T-helper 2 cell (primary cell): ENCODE results near the gene CCDC148.
A peak's percentile ranks its signal among the peaks of the same experiment; 100 is the strongest.
"Not testable (repeated sequence)": the region's sequence is repeated elsewhere in the genome, so short reads cannot be mapped to it uniquely, and the experiment has no call there.

Experiments used
- DNase-seq, 5 experiments: peaks; one replicate each; pipeline versions ENCODE4 v3.0.0 to v3.0.0-alpha.2; 2012 to 2022

The CCDC148 gene

GRCh38 chr2:158414538-158414937 lies 42.0 kb downstream of the CCDC148 start:
- DNase-seq: no peak

DNA sequence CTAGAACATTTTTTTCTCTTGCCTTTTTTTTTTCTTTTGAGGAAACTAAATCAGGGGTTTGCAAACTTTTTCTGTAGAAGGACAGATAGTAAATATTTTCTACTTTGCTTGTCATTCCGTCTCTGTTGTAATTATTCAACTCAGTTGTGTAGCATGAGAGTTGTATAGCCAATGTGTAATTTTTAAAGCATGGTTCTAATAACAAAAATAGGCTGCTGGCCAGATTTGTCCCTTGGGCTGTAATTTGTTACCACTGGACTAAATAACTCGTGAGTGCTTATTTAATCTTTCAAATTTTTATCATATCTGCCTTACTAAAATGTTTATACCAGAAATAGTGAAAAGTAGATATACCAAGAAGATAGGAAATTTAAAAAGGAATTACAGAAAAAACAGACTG lies 43.0 kb downstream of the CCDC148 start:
- DNase-seq: no peak

GRCh38 chr2:158412206-158412605 lies 44.3 kb downstream of the CCDC148 start:
- no peak for DNase-seq

DNA sequence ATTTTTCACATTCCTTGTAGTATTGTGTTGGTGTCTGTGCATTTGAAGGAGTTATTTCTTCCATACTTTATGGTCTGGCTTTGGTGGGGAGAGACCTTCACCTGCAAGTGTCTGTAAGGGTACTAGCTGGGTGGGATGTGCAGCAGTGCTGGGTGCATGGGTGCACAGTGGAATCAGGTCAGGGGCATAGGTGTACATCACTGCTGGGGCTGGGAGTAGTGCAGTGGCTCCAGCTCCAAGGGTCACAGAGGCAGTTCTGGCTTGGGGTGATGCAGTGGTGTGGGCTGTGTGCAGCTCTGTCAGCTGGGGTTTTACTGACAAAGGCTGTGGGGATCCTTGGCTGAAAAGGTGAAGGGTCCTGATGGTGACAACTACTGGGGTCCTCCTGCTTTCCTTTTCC lies 44.8 kb downstream of the CCDC148 start:
- DNase-seq: no peak

DNA sequence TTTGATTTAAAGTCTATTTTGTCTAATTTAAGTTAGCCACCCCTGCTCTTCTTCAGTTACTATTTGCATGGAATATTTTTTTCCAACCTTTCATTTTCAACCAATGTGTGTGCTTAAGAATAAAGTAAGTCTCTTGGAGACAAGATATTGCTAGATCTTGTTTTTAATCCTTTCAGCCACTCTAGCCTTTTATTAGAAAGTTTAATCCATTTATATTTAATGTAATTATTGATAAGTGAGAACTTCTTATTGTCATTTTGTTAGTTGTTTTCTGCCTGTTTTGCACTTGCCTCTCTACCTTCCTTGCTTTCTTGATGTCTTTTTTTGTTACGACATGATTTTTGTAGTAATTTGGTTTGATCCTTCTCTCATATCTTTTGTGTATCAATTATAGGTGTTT lies 46.4 kb downstream of the CCDC148 start:
- DNase-seq: no peak

DNA sequence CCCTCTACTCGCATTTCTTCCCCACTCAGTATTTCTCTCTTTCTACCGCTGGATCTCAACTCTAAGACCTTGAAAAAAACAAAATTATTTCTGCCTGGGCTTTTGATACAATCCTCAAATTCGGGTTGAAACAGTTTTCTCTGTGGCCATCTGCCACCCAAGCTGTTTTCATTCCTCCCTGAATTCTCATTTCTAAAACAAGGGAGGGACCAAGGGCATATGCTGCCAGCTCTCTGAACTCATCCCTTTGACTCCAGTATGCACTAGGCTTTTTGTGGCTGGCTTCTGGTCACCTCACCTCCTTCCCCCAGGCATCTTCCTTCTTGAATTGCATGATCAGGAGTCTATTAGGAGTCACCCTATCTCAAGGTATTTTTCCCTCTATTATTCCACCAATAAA lies 49.5 kb downstream of the CCDC148 start:
- no peak for DNase-seq

DNA sequence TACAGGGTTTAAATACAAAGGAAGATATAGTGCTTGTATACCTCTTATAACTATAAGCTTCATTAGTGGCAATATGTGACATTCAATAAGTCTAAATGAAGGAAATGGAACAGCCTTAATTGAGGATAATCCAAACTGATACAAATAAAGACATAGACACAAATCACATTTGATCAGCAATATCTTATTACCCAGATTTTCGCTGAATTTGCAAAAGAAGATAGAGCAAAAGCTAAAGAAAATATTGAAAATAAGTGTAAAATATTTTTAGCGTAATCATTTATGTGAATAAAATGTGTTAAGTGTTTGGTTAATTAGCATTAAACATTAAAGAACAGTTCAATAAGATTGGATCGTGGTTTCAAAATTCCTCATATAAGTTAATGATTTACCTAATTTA lies 51.2 kb downstream of the CCDC148 start:
- no peak for DNase-seq

- no peak for DNase-seq
Measured at GRCh38 chr2:158403237-158403636, 53.3 kb downstream of the CCDC148 start.

DNA sequence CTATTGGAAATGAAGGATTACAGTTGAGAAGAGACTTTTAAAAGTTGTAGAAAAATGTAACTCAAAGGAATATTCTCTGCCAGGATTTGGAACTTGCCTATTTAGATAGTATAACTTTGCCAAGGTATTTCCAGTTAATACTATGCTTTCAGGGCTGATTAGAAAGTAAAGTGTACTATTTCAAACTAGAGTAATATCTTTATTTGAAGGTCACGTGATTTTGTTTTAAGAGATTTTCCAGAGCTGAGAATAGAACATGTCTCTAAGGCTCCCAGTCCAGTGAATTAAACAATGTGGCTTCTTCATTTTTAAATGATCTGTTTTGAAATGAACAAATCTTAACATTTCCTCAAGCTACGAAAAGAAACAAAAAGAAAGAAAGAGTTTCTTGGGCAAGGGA lies 53.9 kb downstream of the CCDC148 start:
- DNase-seq: no peak

GRCh38 chr2:158395166-158395565 lies 61.4 kb downstream of the CCDC148 start:
- DNase-seq: no peak

DNA sequence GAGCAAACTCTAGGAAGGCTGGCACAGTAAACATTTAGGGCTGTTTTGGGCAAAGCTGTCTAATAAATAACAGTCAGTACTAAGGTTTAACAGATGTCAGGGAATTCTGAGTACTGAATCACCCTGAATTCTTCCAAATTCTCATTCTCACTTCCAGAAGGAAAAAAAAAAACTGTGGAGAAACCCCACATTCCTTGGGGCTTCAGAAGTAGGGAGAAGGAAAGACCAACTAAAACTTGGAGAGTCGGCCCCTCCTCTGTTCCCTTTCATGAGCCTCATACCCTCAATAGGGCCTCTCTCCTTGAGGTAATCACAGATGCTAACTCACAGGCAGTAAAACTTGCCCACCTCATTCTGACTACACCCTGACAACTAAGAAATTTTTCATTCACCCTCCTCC lies 62.1 kb downstream of the CCDC148 start:
- DNase-seq: no peak

DNA sequence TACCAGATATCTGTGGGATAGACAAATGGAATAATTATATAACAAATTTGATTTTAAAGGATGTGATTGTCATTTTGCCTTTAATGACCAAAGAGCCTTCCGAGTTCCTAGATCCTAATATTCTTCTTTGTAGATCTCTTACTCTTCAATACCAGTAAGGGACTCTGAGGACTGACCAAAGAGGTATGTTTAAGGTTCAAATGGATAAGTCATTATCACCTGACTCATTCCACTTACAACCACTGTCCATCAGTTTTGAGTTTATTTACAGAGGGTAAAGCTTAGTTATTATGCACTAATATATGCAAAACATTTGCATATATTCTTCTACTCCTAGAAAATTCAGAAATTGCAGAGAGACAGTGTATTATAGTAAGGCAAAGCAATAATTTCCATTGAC lies 62.7 kb downstream of the CCDC148 start:
- no peak for DNase-seq

DNA sequence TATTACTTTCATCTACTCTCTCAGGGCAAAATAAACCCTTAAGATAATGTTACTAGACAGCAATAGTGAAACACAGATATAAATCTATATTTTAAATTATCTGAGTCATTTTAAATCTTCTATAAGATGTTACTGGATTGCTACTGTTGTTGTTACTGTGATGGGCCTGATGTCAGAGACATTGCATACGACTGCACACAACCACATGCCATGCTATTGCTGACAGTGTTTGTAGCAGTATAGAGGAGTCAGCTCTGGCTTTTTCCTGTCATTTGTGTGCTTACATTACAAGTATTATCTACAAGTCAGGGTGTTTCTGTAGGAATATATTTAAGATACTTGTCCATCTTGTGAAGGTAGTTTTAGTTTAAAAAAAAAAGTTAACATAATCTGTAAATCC lies 63.9 kb downstream of the CCDC148 start:
- DNase-seq: peak in 1 of 5 experiments; percentile 25

GRCh38 chr2:158391876-158392275 lies 64.7 kb downstream of the CCDC148 start:
- peak in 1 of 5 experiments; percentile 34 for DNase-seq

DNA sequence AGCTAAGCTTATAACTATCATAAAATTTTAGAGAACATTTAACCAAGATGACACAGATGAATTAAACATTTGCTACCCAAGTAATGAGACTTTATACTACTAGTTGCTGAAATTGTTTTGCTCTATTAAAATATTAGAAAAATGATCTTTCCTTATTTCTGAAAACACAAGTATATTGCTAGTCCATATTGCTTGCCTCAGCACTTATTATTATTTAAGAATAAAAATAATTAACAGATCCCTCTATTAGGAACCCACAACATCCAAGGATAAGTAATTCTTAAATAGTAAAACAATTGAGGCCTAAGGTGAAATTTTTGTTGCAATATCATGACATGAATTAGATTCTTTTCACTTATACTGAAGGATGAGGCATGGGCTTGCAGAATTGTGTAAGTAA lies 65.2 kb downstream of the CCDC148 start:
- DNase-seq: no peak

- DNase-seq: no peak
Measured at GRCh38 chr2:158388159-158388558, 68.4 kb downstream of the CCDC148 start.

DNA sequence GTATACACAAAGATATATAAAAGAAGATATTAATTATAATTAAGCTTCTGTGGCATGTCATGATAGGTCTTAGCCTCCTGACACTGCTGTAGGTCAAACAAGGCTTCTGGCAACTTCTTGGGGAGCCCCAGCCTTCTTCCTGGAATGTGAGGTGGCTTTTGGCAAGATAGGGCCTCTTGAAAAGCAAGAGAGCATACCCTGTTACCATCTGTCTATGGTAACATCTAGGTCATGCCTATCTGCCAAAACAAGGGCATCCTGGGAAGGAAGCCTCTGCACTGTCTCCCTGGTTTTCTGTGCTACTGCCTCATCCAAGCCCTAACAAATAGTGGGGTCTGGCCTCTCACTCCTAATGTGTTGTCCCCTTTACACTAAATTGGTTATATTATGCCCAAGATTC lies 70.9 kb downstream of the CCDC148 start:
- DNase-seq: no peak

DNA sequence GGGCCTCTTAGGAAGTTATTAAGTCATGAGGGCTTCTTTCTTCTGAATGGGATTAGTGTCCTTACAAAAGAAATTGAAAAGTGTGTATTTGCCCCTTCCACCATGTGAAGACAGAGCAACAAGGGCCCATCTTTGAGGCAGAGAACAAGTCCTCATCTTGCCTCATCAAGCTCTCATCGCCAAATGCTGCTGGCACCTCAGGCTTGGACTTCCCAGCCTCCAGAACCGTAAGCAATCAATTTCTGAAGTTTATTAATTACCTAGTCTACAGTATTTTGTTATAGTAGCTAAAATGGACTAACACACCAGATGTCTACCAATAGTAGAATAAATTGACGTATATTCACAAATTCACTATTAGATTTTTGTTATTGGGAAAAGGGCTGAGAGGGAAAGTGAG lies 74.6 kb downstream of the CCDC148 start:
- DNase-seq: no peak

DNA sequence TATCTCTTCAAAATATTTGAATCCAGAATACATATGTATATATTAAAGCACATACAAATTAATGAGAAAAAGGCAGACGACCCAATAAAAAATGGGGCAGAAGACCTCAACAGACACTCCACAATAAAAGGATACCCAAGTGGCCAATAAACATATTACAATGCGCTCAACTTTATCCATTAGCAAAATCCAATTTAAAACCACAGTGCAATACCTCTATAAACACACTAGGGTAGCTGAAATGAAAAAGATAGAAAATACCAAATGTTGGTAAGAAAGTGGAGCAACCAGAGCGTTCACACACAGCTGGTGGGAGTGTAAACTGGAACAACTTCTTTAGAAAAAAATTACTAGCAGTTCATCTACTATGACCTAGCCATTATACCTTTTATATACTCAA lies 75.3 kb downstream of the CCDC148 start:
- no peak for DNase-seq

DNA sequence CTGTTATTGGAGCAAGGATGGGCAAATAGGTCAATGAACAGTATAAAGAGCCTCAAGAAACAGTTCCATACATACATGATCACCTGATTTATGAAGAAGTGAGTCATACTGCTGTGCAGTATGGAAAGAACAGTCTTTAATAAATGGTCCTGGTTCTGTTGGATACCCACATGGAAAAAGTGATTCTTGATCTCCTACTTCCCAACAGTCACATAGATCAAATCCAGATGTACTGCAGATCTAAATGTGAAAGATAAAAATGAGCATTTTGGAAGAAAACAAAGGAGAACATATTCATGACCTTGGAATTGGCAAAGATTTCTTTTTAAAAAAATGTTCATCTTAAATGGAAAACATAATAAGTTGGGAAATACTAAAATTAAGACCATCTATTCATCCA lies 75.8 kb downstream of the CCDC148 start:
- no peak for DNase-seq

- DNase-seq: no peak
Measured at GRCh38 chr2:158378926-158379325, 77.6 kb downstream of the CCDC148 start.

DNA sequence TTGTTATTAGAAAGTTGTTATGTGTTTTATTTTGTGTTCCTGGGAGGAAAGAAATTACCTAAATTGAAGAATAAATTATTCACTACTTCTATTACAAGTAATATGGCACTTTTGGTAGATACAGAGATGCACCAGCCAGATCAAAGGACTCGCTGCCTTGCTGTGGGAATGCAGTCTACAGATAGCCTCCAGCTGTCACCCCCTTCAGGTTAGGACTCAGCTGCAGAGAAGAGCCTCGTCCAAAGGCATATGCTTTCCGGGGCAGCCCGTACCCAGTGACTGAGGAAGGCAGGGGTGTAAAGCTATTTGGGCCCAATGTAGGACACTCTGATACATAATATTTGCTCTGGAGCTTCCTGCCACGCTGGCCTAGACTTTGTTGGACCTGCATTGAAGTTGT lies 90.2 kb downstream of the CCDC148 start:
- DNase-seq: no peak

- DNase-seq: no peak
Measured at GRCh38 chr2:158359846-158360245, 96.7 kb downstream of the CCDC148 start.

GRCh38 chr2:158357699-158358098 lies 98.9 kb downstream of the CCDC148 start:
- DNase-seq: no peak

DNA sequence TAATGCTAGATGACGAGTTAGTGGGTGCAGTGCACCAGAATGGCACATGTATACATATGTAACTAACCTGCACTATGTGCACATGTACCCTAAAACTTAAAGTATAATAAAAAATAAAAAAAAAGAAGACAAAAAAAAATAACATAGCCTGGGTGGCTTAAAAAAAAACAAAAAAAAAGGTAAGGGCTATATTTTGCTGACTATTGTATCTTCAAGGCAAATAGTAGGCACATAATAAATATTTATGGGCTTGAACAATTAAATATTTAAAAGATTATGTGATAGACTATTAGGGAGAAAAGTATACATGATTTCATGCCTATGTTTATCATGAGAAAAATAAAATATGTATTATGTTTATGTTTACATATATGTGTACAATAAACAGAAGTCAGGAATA lies 99.4 kb downstream of the CCDC148 start:
- DNase-seq: no peak

- not testable (repeated sequence) for DNase-seq
Measured at GRCh38 chr2:158351466-158351816, 105.1 kb downstream of the CCDC148 start.
